ENCODE data around the gene EIF4G3. TPM values are rescaled to one million over a fixed set of nuclear protein-coding genes. Genes with fewer than 3 reads are reported as not detected.

Gene EIF4G3
- total RNA-seq, 4 donors from 2014 or later: 56.6 to 131 (median 70.8) TPM

DNA sequence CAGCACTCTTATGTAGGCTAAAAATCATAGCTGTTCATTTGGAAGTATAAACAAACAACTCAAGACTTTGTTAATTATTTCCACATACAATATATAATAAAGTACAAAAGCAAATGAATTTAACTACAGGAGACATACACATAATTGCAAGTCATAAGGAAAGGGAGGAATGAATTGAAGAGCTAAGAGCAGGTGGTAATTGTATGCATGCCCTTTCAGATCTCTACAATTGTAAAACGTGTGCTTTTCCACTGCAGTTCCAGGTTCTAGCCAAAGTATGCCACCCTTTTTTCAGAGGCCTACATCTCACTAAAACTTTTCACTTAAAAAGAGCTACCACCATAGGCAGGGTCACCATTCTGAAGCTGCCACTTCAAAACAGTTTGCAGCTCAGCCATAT is 346.8 kb downstream of the EIF4G3 start:
- Histone ChIP-seq H3K27ac (no peak overlapping the region), H3K27me3 (no peaks in the 10 kb centered on the region)
- TF ChIP-seq POLR2A (IDR thresholded peaks at IDR 0.05): no peak
- TF ChIP-seq, protein P1, sequence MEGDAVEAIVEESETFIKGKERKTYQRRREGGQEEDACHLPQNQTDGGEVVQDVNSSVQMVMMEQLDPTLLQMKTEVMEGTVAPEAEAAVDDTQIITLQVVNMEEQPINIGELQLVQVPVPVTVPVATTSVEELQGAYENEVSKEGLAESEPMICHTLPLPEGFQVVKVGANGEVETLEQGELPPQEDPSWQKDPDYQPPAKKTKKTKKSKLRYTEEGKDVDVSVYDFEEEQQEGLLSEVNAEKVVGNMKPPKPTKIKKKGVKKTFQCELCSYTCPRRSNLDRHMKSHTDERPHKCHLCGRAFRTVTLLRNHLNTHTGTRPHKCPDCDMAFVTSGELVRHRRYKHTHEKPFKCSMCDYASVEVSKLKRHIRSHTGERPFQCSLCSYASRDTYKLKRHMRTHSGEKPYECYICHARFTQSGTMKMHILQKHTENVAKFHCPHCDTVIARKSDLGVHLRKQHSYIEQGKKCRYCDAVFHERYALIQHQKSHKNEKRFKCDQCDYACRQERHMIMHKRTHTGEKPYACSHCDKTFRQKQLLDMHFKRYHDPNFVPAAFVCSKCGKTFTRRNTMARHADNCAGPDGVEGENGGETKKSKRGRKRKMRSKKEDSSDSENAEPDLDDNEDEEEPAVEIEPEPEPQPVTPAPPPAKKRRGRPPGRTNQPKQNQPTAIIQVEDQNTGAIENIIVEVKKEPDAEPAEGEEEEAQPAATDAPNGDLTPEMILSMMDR (IDR thresholded peaks at IDR 0.05): no peak

DNA sequence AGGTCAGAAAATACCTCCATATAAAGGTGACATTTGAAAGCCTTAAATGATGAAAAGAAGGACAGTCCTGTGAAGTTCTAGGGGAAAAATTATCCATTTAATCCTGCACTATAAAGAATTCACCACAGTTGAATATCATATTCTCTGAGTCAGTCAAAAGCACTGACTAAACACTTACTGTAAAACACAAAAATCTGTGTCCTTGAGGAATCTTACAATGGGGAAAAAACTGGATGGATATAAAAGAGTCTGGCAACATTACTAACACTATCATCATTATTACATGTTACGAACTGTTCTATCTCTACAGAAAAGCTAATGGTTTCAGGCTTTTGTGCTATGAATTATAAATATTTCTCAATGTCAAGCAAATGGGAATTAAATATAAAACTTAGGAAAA is 347.2 kb downstream of the EIF4G3 start:
- no peak overlapping the region for H3K4me3 ChIP-seq

More for the DNA sequence above, 346.8 kb downstream of the EIF4G3 start:
- Histone ChIP-seq H3K4me1 (no peaks in the 10 kb centered on the region), H3K36me3 (peaks cover 0 to 20% (median 0%) of the 10 kb centered on the region in 3 donors), H3K9me3 (no peaks in the 10 kb centered on the region), H3K4me3 (no peak overlapping the region)
- DNase-seq: no peak

DNA sequence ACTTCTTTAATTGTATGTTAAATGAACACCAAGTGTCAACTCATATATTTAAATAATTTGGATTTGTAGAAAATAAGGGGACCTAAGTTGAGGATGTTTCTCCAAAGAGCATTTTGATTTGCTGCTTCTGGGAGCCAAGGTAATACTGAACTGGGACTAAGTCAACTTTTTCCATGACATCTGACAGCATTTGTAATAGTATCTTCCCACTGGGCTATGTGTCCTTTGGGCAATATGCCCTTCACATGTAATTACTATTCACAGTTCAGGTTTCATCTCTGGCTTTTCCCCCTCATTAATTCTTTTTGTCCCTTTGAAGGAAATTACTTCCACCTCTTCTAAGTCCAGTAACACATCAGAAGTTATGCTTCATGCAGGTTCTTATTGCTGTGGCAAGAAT is 352.9 kb downstream of the EIF4G3 start:
- no peak for TF ChIP-seq POLR2A (IDR thresholded peaks at IDR 0.05)
- TF ChIP-seq, protein P1 (IDR thresholded peaks at IDR 0.05): no peak
- Histone ChIP-seq H3K9me3 (no peaks in the 10 kb centered on the region), H3K36me3 (peaks cover 0 to 36% (median 0%) of the 10 kb centered on the region in 3 donors), H3K4me3 (no peak overlapping the region), H3K4me1 (no peaks in the 10 kb centered on the region), H3K27me3 (no peaks in the 10 kb centered on the region), H3K27ac (no peak overlapping the region)
- DNase-seq: no peak

More for the DNA sequence above, 347.2 kb downstream of the EIF4G3 start:
- TF ChIP-seq, protein P1 (IDR thresholded peaks at IDR 0.05): no peak
- TF ChIP-seq POLR2A (IDR thresholded peaks at IDR 0.05): no peak
- Histone ChIP-seq H3K9me3 (no peaks in the 10 kb centered on the region), H3K4me1 (no peaks in the 10 kb centered on the region), H3K27me3 (no peaks in the 10 kb centered on the region), H3K27ac (no peak overlapping the region), H3K36me3 (peaks cover 0 to 21% (median 0%) of the 10 kb centered on the region in 3 donors)
- no peak for DNase-seq

DNA sequence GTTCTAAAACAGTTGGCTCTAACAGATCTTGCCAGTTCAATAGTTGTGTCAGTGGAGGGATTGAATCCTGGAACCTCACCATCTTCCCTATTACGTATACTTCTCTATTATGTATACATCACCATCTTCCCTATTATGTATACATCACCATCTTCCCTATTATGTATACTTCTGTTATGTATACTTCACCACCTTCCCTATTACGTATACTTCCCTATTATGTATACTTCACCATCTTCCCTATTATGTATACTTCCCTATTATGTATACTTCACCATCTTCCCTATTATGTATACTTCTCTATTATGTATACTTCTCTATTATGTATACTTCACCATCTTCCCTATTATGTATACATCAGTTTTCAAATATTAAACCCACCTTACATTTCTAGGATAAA is 355.2 kb downstream of the EIF4G3 start:
- Histone ChIP-seq H3K9me3 (no peaks in the 10 kb centered on the region), H3K36me3 (peaks cover 0 to 32% (median 0%) of the 10 kb centered on the region in 3 donors)

GRCh38 chr1:20819818-20820217 is 356.9 kb downstream of the EIF4G3 start:
- H3K9me3 ChIP-seq: no peaks in the 10 kb centered on the region
- H3K27me3 ChIP-seq: no peaks in the 10 kb centered on the region
- no peak overlapping the region for H3K4me3 ChIP-seq
- no peak for DNase-seq
- no peak overlapping the region for H3K27ac ChIP-seq
- H3K4me1 ChIP-seq: no peaks in the 10 kb centered on the region
- TF ChIP-seq POLR2A (IDR thresholded peaks at IDR 0.05): no peak
- TF ChIP-seq, protein P1 (IDR thresholded peaks at IDR 0.05): no peak
- H3K36me3 ChIP-seq: peaks cover 0 to 32% (median 0%) of the 10 kb centered on the region in 3 donors

More for the DNA sequence above, 355.2 kb downstream of the EIF4G3 start:
- no peaks in the 10 kb centered on the region for H3K27me3 ChIP-seq
- H3K4me3 ChIP-seq: no peak overlapping the region
- H3K27ac ChIP-seq: no peak overlapping the region
- no peaks in the 10 kb centered on the region for H3K4me1 ChIP-seq
- DNase-seq: no peak
- TF ChIP-seq, protein P1 (IDR thresholded peaks at IDR 0.05): no peak
- no peak for TF ChIP-seq POLR2A (IDR thresholded peaks at IDR 0.05)

GRCh38 chr1:20814534-20814871 is 362.2 kb downstream of the EIF4G3 start:
- H3K9me3 ChIP-seq: no peaks in the 10 kb centered on the region
- no peaks in the 10 kb centered on the region for H3K4me1 ChIP-seq
- H3K27ac ChIP-seq: no peak overlapping the region
- no peaks in the 10 kb centered on the region for H3K27me3 ChIP-seq
- peaks cover 0 to 36% (median 0%) of the 10 kb centered on the region in 3 donors for H3K36me3 ChIP-seq
- TF ChIP-seq, protein P1 (IDR thresholded peaks at IDR 0.05): no peak
- no peak for TF ChIP-seq POLR2A (IDR thresholded peaks at IDR 0.05)
- DNase-seq: no peak
- no peak overlapping the region for H3K4me3 ChIP-seq
